ENCODE measurements around the gene KPNA6. TPM values are rescaled to one million over a fixed set of nuclear protein-coding genes. Genes with fewer than 3 reads are reported as not detected.

Gene KPNA6
- total and polyA plus RNA-seq, 9 of the 15 experiments (the other 6 are each of a cell fraction or from before 2014, with no cell fraction given): 20.1 to 54.6 (median 32.2) TPM

GRCh38 chr1:32186077-32186476, 78.2 kb downstream of the KPNA6 start (continued):
- TF ChIP-seq ATF4 (CRISPR knock-in tag; IDR thresholded peaks at IDR 0.05): peak; percentile 70
- TF ChIP-seq IRF9 (tag; IDR thresholded peaks at IDR 0.05): peak; percentile 67
- no peak for TF ChIP-seq HCFC1 (IDR thresholded peaks at IDR 0.05; ENCODE audit: low read depth, low read length)
- TF ChIP-seq POLR2H (tag; IDR thresholded peaks at IDR 0.05; ENCODE audit: low read depth): no peak
- TF ChIP-seq ZNF311 (CRISPR knock-in tag; IDR thresholded peaks at IDR 0.05): 0 out of 2 replicates have a peak, but pooled peaks have one; percentile 27
- TF ChIP-seq FOXP4 (CRISPR knock-in tag; IDR thresholded peaks at IDR 0.05; ENCODE audit: borderline replicate concordance): no peak
- no peak for TF ChIP-seq SRF (CRISPR knock-in tag; IDR thresholded peaks at IDR 0.05)
- no peak for TF ChIP-seq ZNF23 (CRISPR knock-in tag; IDR thresholded peaks at IDR 0.05)
- no peak for TF ChIP-seq LCOR (CRISPR knock-in tag; IDR thresholded peaks at IDR 0.05)
- no peak for TF ChIP-seq EZH2 (IDR thresholded peaks at IDR 0.05; ENCODE audit: borderline replicate concordance, low read depth, low read length)
- TF ChIP-seq U2AF1 (optimal IDR thresholded peaks at IDR 0.05; ENCODE audit: low read depth, low read length): no peak
- TF ChIP-seq ZNF584 (CRISPR knock-in tag; IDR thresholded peaks at IDR 0.05; ENCODE audit: low read depth): no peak
- 0 out of 2 replicates have a peak, but pooled peaks have one; percentile 16 for TF ChIP-seq POLR2AphosphoS5 (IDR thresholded peaks at IDR 0.05; ENCODE audit: control insufficient read depth, insufficient read depth, low read depth, low read length)
- TF ChIP-seq NFE2L1 (tag; IDR thresholded peaks at IDR 0.05; ENCODE audit: borderline replicate concordance, low read depth): no peak
- TF ChIP-seq MECOM (CRISPR knock-in tag; IDR thresholded peaks at IDR 0.05): no peak
- TF ChIP-seq, protein P1, sequence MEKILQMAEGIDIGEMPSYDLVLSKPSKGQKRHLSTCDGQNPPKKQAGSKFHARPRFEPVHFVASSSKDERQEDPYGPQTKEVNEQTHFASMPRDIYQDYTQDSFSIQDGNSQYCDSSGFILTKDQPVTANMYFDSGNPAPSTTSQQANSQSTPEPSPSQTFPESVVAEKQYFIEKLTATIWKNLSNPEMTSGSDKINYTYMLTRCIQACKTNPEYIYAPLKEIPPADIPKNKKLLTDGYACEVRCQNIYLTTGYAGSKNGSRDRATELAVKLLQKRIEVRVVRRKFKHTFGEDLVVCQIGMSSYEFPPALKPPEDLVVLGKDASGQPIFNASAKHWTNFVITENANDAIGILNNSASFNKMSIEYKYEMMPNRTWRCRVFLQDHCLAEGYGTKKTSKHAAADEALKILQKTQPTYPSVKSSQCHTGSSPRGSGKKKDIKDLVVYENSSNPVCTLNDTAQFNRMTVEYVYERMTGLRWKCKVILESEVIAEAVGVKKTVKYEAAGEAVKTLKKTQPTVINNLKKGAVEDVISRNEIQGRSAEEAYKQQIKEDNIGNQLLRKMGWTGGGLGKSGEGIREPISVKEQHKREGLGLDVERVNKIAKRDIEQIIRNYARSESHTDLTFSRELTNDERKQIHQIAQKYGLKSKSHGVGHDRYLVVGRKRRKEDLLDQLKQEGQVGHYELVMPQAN (IDR thresholded peaks at IDR 0.05; ENCODE audit: borderline replicate concordance): no peak; the same call in 1 of the 2 replicates
- no peak for TF ChIP-seq ILK (tag; IDR thresholded peaks at IDR 0.05; ENCODE audit: borderline replicate concordance, low read depth)
- no peak for TF ChIP-seq BRF1 (IDR thresholded peaks at IDR 0.05; ENCODE audit: borderline replicate concordance, extremely low read depth, insufficient read length)
- TF ChIP-seq DMBX1 (CRISPR knock-in tag; IDR thresholded peaks at IDR 0.05; ENCODE audit: borderline replicate concordance): peak; percentile 63; the same call in 1 of the 2 replicates
- no peak for TF ChIP-seq NCOA4 (IDR thresholded peaks at IDR 0.05; ENCODE audit: partially characterized antibody)
